Measurements from ENCODE around the gene LDHD. TPM values are rescaled to one million over a fixed set of nuclear protein-coding genes. Genes with fewer than 3 reads are reported as not detected.

Gene LDHD
- total and polyA plus RNA-seq, 2 of the 13 experiments (the other 11 are each of a cell fraction or from before 2014, with no cell fraction given): 9.1 to 9.8 TPM

- ChIA-PET CTCF (ENCODE audit: low intra/inter-chr PET ratio, low total read pairs) (no interaction called here), POLR2A (interaction anchor here (1.3 kb wide), 2 partner anchors 10 to 79 kb away, joined by 3 to 5 read pairs; partner anchors contain the start of gene WDR59)
- H3K36me3 ChIP-seq (replicated peaks in 1 of 2; ENCODE audit: control insufficient read depth in 1 of 2, insufficient read depth in 2 of 2, low read length in 2 of 2): no peaks in the 10 kb centered on the region; a peak in 1 of 5 replicates
- ATAC-seq (0 out of 3 replicates have a peak, but pooled peaks have one; percentile 10), DNase-seq (ENCODE audit: low spot score) (no peak), FAIRE-seq (no peak)
- no peaks in the 10 kb centered on the region for H3K27me3 ChIP-seq (ENCODE audit: control insufficient read depth in 1 of 2, insufficient read depth in 2 of 2, low read length in 2 of 2)
- H3K4me2 ChIP-seq (ENCODE audit: low read depth, low read length): peak overlapping the region; percentile 67; the same call in 1 of the 2 replicates
- in situ Hi-C loops (cut with HindIII; ENCODE audit: extremely low pct_ligation_motif_present, low pct_unique_long_range_greater_than_20kb) (no loop called here), intact Hi-C loops (cut with micrococcal nuclease; ENCODE audit: unreplicated experiment) (no loop called here)
- no peak overlapping the region for H2AFZ ChIP-seq (ENCODE audit: low read length)
- 0 out of 2 replicates have a peak, but pooled peaks have one; percentile 11 for TF ChIP-seq CTCF (CRISPR knock-in tag; IDR thresholded peaks at IDR 0.05)
- TF ChIP-seq ZNF335 (CRISPR knock-in tag; IDR thresholded peaks at IDR 0.05): no peak
- TF ChIP-seq RFX5 (IDR thresholded peaks at IDR 0.05; ENCODE audit: low read depth, low read length): no peak
- H4K20me1 ChIP-seq (ENCODE audit: insufficient read depth, low read length): peaks cover 35% of the 10 kb centered on the region
- peaks cover 96% of the 10 kb centered on the region for H3K79me2 ChIP-seq (ENCODE audit: insufficient read depth, low read length)
- WGBS (ENCODE audit: low lambda C conversion rate): 90% methylated on average over 8 of the region's 8 CpGs
- H3K9me3 ChIP-seq (ENCODE audit: low read length): no peaks in the 10 kb centered on the region
- peak overlapping the region; percentile 53 for H3K27ac ChIP-seq (ENCODE audit: extremely low read length, insufficient read depth, low read length)
- 0 out of 6 replicates have a peak overlapping the region, but pooled peaks of 1 of the 3 experiments have one; percentile 36 for H3K4me3 ChIP-seq (replicated peaks in 1 of 3; ENCODE audit: insufficient read depth in 1 of 3, low read depth in 2 of 3, low read length in 3 of 3)
- peaks cover 81% of the 10 kb centered on the region for H3K4me1 ChIP-seq (ENCODE audit: insufficient read depth, low read length)
- BruUV-seq (replicated peaks): no TSS peak
- H3K9ac ChIP-seq (ENCODE audit: insufficient read depth, low read depth, low read length): no peak overlapping the region
Observed at GRCh38 chr16:75063549-75064088, 53.0 kb downstream of the LDHD start.

GRCh38 chr16:75062976-75063346 is 53.6 kb downstream of the LDHD start:
- ATAC-seq (no peak), FAIRE-seq (no peak), DNase-seq (ENCODE audit: low spot score) (no peak)
- Histone ChIP-seq H3K36me3 (replicated peaks in 1 of 2; ENCODE audit: control insufficient read depth in 1 of 2, insufficient read depth in 2 of 2, low read length in 2 of 2) (no peaks in the 10 kb centered on the region; a peak in 1 of 5 replicates), H2AFZ (ENCODE audit: low read length) (no peak overlapping the region), H4K20me1 (ENCODE audit: insufficient read depth, low read length) (peaks cover 38% of the 10 kb centered on the region), H3K79me2 (ENCODE audit: insufficient read depth, low read length) (peaks cover 96% of the 10 kb centered on the region), H3K9ac (ENCODE audit: insufficient read depth, low read depth, low read length) (no peak overlapping the region), H3K4me3 (replicated peaks in 1 of 3; ENCODE audit: insufficient read depth in 1 of 3, low read depth in 2 of 3, low read length in 3 of 3) (no peak overlapping the region), H3K4me1 (ENCODE audit: insufficient read depth, low read length) (peaks cover 79% of the 10 kb centered on the region), H3K27me3 (ENCODE audit: control insufficient read depth in 1 of 2, insufficient read depth in 2 of 2, low read length in 2 of 2) (no peaks in the 10 kb centered on the region), H3K27ac (ENCODE audit: extremely low read length, insufficient read depth, low read length) (no peak overlapping the region), H3K4me2 (ENCODE audit: low read depth, low read length) (no peak overlapping the region), H3K9me3 (ENCODE audit: low read length) (no peaks in the 10 kb centered on the region)
- 93% methylated on average over 9 of the region's 9 CpGs for WGBS (ENCODE audit: low lambda C conversion rate)
- intact Hi-C loops (cut with micrococcal nuclease; ENCODE audit: unreplicated experiment): no loop called here
- ChIA-PET POLR2A (interaction anchor here (1.3 kb wide), 1 partner anchor 9 kb away, joined by 3 read pairs; no protein-coding TSS in a partner anchor), CTCF (ENCODE audit: low intra/inter-chr PET ratio, low total read pairs) (no interaction called here)
- BruUV-seq (replicated peaks): no TSS peak
- in situ Hi-C loops (cut with HindIII; ENCODE audit: extremely low pct_ligation_motif_present, low pct_unique_long_range_greater_than_20kb): no loop called here
- TF ChIP-seq ZNF512 (CRISPR knock-in tag; IDR thresholded peaks at IDR 0.05) (no peak), MAFK (conservative IDR thresholded peaks at IDR 0.05 in 1 of 2, IDR thresholded peaks at IDR 0.05 in 1 of 2; ENCODE audit: low read length in 2 of 2) (peak; percentile 11 to 14; a peak in 1 of 4 replicates), NFE2L2 (IDR thresholded peaks at IDR 0.05; ENCODE audit: low read length) (peak; percentile 67; the same call in 1 of the 2 replicates)
